A549 (cell line): Measurements from ENCODE around the gene NINJ1. TPM values are rescaled to one million over a fixed set of nuclear protein-coding genes. Genes with fewer than 3 reads are reported as not detected.

Source experiments
- ATAC-seq, 2 experiments: fragments of 200-7000 bp in 1 of 2; fragments of >200 bp in 1 of 2; cut with Nextera tagmentation in 1 of 2; cut with Tn5 transposase in 1 of 2; 3 replicates each; pipeline versions ENCODE4 v1.8.0 to v1.9.1; 2018 to 2020; ENCODE audit warnings: mild to moderate bottlenecking in 1 of 2, moderate library complexity in 1 of 2
- CTCF ChIA-PET: fragments of 300-600 bp; sonication (Branson Sonifier 250); formaldehyde crosslinking; extraction: SDS; loops from one replicate; lab custom pipeline; 2021; ENCODE audit warnings: antibody characterized with exemption, inconsistent platforms; lab: Yijun Ruan, JAX
- POLR2A ChIA-PET: fragments of 350-600 bp; formaldehyde crosslinking; extraction: SDS; loops from one replicate; lab custom pipeline; 2021; ENCODE audit warnings: antibody characterized with exemption, inconsistent platforms; lab: Yijun Ruan, JAX
- DNase-seq, 2 experiments: peaks; one replicate each; pipeline versions ENCODE4 v3.0.0 to v3.0.0-alpha.2; 2011 to 2016; ENCODE audit warnings: low read depth in 1 of 2, low spot score in 1 of 2
- FAIRE-seq: peaks from 2 replicates; lab custom pipeline; 2011; peaks lifted over from hg19 to GRCh38; lab: Jason Lieb, UNC
- H3K27ac ChIP-seq, 2 experiments: fragments of >200 bp; sonication (Bioruptor Twin); formaldehyde crosslinking; 3 replicates each; pipeline ENCODE4 v1.5.1; 2016 to 2017
- H3K4me1 ChIP-seq: fragments of >200 bp; sonication (Bioruptor Twin); formaldehyde crosslinking; 3 replicates; pipeline ENCODE4 v1.6.1; 2016
- H3K4me2 ChIP-seq: fragments of >200 bp; sonication (Bioruptor Twin); formaldehyde crosslinking; 3 replicates; pipeline ENCODE4 v1.6.1; 2016
- H3K4me3 ChIP-seq: fragments of >200 bp; sonication (Bioruptor Twin); formaldehyde crosslinking; 3 replicates; pipeline ENCODE4 v1.5.1; 2016
- H3K9me3 ChIP-seq: fragments of >200 bp; sonication (Bioruptor Twin); formaldehyde crosslinking; 3 replicates; pipeline ENCODE4 v1.6.1; 2016
- BHLHE40 ChIP-seq: IDR thresholded peaks from 2 replicates; pipeline ENCODE4 v1.6.1; 2012; ENCODE audit warnings: low read depth, low read length, inconsistent platforms
- CBX2 ChIP-seq: fragments of 200-600 bp; sonication (generic); IDR thresholded peaks from 2 replicates; pipeline ENCODE4 v1.6.1; 2016; ENCODE audit warnings: low read depth, mild to moderate bottlenecking, borderline replicate concordance
- EHF ChIP-seq: fragments of 250-450 bp; sonication (Bioruptor Pico); IDR thresholded peaks from 2 replicates; pipeline ENCODE4 v1.5.0; 2020; ENCODE audit warnings: mild to moderate bottlenecking
- EHMT2 ChIP-seq: fragments of 200-600 bp; sonication (generic); IDR thresholded peaks from 2 replicates; pipeline ENCODE4 v1.6.1; 2016; ENCODE audit warnings: antibody characterized with exemption, low read depth, mild to moderate bottlenecking, moderate library complexity
- ESRRA ChIP-seq: fragments of 150-350 bp; IDR thresholded peaks from 2 replicates; pipeline ENCODE4 v1.6.1; 2014; ENCODE audit warnings: mild to moderate bottlenecking, low read length, borderline replicate concordance
- FOSB ChIP-seq: fragments of 250-450 bp; sonication (Bioruptor Pico); IDR thresholded peaks from 2 replicates; pipeline ENCODE4 v1.5.0; 2020; ENCODE audit warnings: mild to moderate bottlenecking, moderate library complexity
- FOXS1 ChIP-seq: fragments of 250-450 bp; sonication (Bioruptor Pico); IDR thresholded peaks from 2 replicates; pipeline ENCODE4 v1.5.0; 2020; ENCODE audit warnings: mild to moderate bottlenecking, moderate library complexity
- GATA3 ChIP-seq: IDR thresholded peaks from 2 replicates; pipeline ENCODE4 v1.6.1; 2012; ENCODE audit warnings: borderline replicate concordance
- HDAC2 ChIP-seq: fragments of 200-600 bp; sonication (generic); IDR thresholded peaks from 2 replicates; pipeline ENCODE4 v1.6.1; 2016
- HEYL ChIP-seq: fragments of 250-450 bp; sonication (Bioruptor Pico); IDR thresholded peaks from 2 replicates; pipeline ENCODE4 v1.8.0; 2021; ENCODE audit warnings: mild to moderate bottlenecking, moderate library complexity
- HOXA7 ChIP-seq: fragments of 250-450 bp; sonication (Bioruptor Pico); IDR thresholded peaks from 2 replicates; pipeline ENCODE4 v1.5.0; 2020; ENCODE audit warnings: mild to moderate bottlenecking, moderate library complexity
- HOXB5 ChIP-seq: fragments of 250-450 bp; sonication (Bioruptor Pico); IDR thresholded peaks from 2 replicates; pipeline ENCODE4 v1.5.0; 2020; ENCODE audit warnings: mild to moderate bottlenecking, moderate library complexity
- KDM1A ChIP-seq: fragments of 200-600 bp; sonication (generic); IDR thresholded peaks from 2 replicates; pipeline ENCODE4 v1.6.1; 2016; ENCODE audit warnings: low read depth, mild to moderate bottlenecking
- NFE2L2 ChIP-seq: fragments of 150-350 bp; conservative IDR thresholded peaks from 2 replicates; pipeline ENCODE4 v1.6.1; 2014; ENCODE audit warnings: low read length
- RFX5 ChIP-seq: fragments of 450-650 bp; IDR thresholded peaks from 2 replicates; pipeline ENCODE4 v1.7.1; 2014; ENCODE audit warnings: antibody characterized with exemption, mild to moderate bottlenecking, moderate library complexity
- WGBS: methylation state at CpG from one replicate; pipeline ENCODE4 v1.1.6; 2017; ENCODE audit errors: missing lambda C conversion rate; 5-methylcytosine and 5-hydroxymethylcytosine counted together
- polyA plus RNA-seq, 4 experiments: library from polyadenylated mRNA; depleted of rRNA in 3 of 4; stranded (reverse); fragments of >200 nt; fragmentation: RNase III in 1 of 4; extraction: RNeasy Plus Mini Kit Qiagen cat#74134 plus additional on column Dnase treatment in 1 of 4; gene quantifications; 2 replicates in 3 of 4; 3 replicates in 1 of 4; pipeline ENCODE4 v1.2.3, GENCODE V29; 2011 to 2017
- TF ChIP-seq, protein P1 (sequence below): fragments of 150-350 bp; IDR thresholded peaks from 2 replicates; pipeline ENCODE4 v1.6.1; 2014; ENCODE audit warnings: low read depth, mild to moderate bottlenecking, low read length
- TF ChIP-seq, protein P2 (sequence below): IDR thresholded peaks from 2 replicates; pipeline ENCODE4 v1.6.1; 2012
- TF ChIP-seq, protein P3 (sequence below): fragments of 250-450 bp; sonication (Bioruptor Pico); IDR thresholded peaks from 2 replicates; pipeline ENCODE4 v1.5.0; 2020; ENCODE audit warnings: low read depth, mild to moderate bottlenecking, moderate library complexity
- TF ChIP-seq, protein P4 (sequence below): fragments of >200 bp; sonication (Bioruptor Twin); formaldehyde crosslinking; IDR thresholded peaks from 3 replicates; pipeline ENCODE4 v1.5.1; 2016
- TF ChIP-seq, protein P5 (sequence below): fragments of 250-450 bp; sonication (Bioruptor Pico); IDR thresholded peaks from 2 replicates; pipeline ENCODE4 v1.5.0; 2021; ENCODE audit warnings: mild to moderate bottlenecking, moderate library complexity, borderline replicate concordance

The NINJ1 gene
- polyA plus RNA-seq, 2 of the 4 experiments (the other 2 are of a cell fraction) = 27.0 to 60.4 TPM

DNA sequence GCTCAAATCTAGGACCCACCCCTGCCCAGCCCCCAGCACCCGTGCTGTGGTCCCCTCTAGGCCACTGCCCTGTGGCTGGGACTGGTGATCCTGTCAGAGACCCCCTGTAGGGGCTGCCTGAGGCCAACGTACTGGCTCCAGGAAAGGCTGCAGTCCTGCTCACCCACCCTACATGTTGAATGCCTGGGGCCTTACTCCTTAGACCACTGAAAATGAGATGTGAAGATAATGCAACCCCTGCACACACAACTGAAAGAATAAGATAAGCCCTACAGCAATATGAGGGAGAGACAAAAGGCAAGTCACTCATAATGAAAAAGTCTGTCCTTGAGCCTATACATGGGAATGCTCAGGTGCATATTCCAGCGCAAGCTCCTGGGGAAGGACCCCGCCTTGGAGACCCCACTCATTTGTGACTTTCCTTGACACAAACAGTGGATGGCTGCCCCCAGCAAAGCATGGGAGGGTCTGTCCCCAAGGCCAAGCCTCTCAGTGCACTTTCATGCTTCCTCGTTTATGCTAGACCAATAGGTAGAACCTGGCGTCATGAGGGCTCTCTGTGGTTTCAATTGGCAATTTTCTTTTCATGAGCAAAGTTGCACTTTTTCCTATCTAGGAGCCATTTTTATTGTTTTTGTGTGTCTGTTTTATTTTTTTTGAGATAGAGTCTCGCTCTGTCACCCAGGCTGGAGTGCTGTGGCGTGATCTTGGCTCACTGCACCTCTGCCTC is 37.4 kb upstream of the NINJ1 start:
- no peak overlapping the region for H3K4me2 ChIP-seq
- 79% methylated on average over 6 of the region's 8 CpGs for WGBS
- CTCF ChIA-PET = interaction anchor here (6.0 kb wide), 1 partner anchor 134 kb away, joined by 27 read pairs; no protein-coding TSS in a partner anchor
- H3K4me3 ChIP-seq = no peak overlapping the region
- FAIRE-seq (no peak), DNase-seq (no peak), ATAC-seq (no peak)
- no peak overlapping the region for H3K27ac ChIP-seq
- no peaks in the 10 kb centered on the region for H3K9me3 ChIP-seq
- H3K4me1 ChIP-seq = no peaks in the 10 kb centered on the region
- POLR2A ChIA-PET = no interaction called here
- TF ChIP-seq, protein P1, sequence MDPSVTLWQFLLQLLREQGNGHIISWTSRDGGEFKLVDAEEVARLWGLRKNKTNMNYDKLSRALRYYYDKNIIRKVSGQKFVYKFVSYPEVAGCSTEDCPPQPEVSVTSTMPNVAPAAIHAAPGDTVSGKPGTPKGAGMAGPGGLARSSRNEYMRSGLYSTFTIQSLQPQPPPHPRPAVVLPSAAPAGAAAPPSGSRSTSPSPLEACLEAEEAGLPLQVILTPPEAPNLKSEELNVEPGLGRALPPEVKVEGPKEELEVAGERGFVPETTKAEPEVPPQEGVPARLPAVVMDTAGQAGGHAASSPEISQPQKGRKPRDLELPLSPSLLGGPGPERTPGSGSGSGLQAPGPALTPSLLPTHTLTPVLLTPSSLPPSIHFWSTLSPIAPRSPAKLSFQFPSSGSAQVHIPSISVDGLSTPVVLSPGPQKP = no peak
- no peak for TF ChIP-seq NFE2L2
- TF ChIP-seq CBX2 = no peak
- TF ChIP-seq RFX5 = no peak

DNA sequence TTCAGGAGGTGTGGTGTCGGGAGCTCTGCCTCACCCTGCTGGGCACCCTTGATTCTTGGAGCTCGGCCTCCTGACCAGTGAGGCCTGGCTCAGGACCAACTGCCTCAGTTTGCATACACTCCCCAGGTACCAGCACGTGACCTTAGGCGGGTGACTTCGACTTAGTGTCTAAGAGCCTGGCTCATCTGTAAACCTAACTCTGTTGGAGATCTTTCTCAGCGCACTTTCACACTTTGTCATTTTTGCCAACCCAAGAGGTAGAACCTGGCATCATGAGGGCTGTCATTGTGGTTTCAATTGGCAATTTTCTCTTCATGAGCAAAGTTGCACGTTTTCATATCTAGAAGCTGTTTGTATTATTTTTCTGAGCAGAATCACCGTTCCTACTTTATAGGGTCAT is 36.5 kb upstream of the NINJ1 start:
- H3K4me3 ChIP-seq = no peak overlapping the region
- POLR2A ChIA-PET = no interaction called here
- FAIRE-seq (no peak), ATAC-seq (no peak), DNase-seq (no peak)
- H3K9me3 ChIP-seq = no peaks in the 10 kb centered on the region
- 70% methylated on average over 8 of the region's 8 CpGs for WGBS
- CTCF ChIA-PET = interaction anchor here (1.1 to 6.0 kb wide), 4 partner anchors 25 to 137 kb away, joined by 3 to 27 read pairs (median 4); no protein-coding TSS in a partner anchor
- no peak overlapping the region for H3K27ac ChIP-seq
- no peaks in the 10 kb centered on the region for H3K4me1 ChIP-seq
- no peak overlapping the region for H3K4me2 ChIP-seq
- TF ChIP-seq, protein P2, sequence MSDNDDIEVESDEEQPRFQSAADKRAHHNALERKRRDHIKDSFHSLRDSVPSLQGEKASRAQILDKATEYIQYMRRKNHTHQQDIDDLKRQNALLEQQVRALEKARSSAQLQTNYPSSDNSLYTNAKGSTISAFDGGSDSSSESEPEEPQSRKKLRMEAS = no peak
- no peak for TF ChIP-seq HOXA7 (CRISPR knock-in tag)
- no peak for TF ChIP-seq EHMT2
- TF ChIP-seq KDM1A = no peak
- no peak for TF ChIP-seq GATA3
- TF ChIP-seq, protein P3, sequence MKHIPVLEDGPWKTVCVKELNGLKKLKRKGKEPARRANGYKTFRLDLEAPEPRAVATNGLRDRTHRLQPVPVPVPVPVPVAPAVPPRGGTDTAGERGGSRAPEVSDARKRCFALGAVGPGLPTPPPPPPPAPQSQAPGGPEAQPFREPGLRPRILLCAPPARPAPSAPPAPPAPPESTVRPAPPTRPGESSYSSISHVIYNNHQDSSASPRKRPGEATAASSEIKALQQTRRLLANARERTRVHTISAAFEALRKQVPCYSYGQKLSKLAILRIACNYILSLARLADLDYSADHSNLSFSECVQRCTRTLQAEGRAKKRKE = no peak
- no peak for TF ChIP-seq FOXS1 (CRISPR knock-in tag)
- no peak for TF ChIP-seq HEYL (CRISPR knock-in tag)
- TF ChIP-seq EHF (CRISPR knock-in tag) = no peak
- TF ChIP-seq, protein P1 = no peak
- TF ChIP-seq, protein P4, sequence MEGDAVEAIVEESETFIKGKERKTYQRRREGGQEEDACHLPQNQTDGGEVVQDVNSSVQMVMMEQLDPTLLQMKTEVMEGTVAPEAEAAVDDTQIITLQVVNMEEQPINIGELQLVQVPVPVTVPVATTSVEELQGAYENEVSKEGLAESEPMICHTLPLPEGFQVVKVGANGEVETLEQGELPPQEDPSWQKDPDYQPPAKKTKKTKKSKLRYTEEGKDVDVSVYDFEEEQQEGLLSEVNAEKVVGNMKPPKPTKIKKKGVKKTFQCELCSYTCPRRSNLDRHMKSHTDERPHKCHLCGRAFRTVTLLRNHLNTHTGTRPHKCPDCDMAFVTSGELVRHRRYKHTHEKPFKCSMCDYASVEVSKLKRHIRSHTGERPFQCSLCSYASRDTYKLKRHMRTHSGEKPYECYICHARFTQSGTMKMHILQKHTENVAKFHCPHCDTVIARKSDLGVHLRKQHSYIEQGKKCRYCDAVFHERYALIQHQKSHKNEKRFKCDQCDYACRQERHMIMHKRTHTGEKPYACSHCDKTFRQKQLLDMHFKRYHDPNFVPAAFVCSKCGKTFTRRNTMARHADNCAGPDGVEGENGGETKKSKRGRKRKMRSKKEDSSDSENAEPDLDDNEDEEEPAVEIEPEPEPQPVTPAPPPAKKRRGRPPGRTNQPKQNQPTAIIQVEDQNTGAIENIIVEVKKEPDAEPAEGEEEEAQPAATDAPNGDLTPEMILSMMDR = no peak
- TF ChIP-seq, protein P5, sequence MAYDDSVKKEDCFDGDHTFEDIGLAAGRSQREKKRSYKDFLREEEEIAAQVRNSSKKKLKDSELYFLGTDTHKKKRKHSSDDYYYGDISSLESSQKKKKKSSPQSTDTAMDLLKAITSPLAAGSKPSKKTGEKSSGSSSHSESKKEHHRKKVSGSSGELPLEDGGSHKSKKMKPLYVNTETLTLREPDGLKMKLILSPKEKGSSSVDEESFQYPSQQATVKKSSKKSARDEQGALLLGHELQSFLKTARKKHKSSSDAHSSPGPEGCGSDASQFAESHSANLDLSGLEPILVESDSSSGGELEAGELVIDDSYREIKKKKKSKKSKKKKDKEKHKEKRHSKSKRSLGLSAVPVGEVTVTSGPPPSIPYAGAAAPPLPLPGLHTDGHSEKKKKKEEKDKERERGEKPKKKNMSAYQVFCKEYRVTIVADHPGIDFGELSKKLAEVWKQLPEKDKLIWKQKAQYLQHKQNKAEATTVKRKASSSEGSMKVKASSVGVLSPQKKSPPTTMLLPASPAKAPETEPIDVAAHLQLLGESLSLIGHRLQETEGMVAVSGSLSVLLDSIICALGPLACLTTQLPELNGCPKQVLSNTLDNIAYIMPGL (CRISPR knock-in tag) = no peak
- no peak for TF ChIP-seq HOXB5 (CRISPR knock-in tag)
- no peak for TF ChIP-seq BHLHE40
- no peak for TF ChIP-seq ESRRA
- no peak for TF ChIP-seq FOSB
- TF ChIP-seq HDAC2 = no peak
